GM19395 (cell line): ENCODE measurements around the gene PRRC2B.
"Not testable (repeated sequence)": the region's sequence is repeated elsewhere in the genome, so short reads cannot be mapped to it uniquely, and the experiment has no call there.

Experiments
- ATAC-seq: cut with Tn5 transposase; IDR thresholded peaks from one replicate; pipeline ENCODE4 v1.9.1; 2021; ENCODE audit warnings: mild to moderate bottlenecking, moderate library complexity; ENCODE audit not compliant: unreplicated experiment

PRRC2B gene

GRCh38 chr9:131386281-131386680 lies 7.6 kb upstream of the PRRC2B start:
- no peak for ATAC-seq

DNA sequence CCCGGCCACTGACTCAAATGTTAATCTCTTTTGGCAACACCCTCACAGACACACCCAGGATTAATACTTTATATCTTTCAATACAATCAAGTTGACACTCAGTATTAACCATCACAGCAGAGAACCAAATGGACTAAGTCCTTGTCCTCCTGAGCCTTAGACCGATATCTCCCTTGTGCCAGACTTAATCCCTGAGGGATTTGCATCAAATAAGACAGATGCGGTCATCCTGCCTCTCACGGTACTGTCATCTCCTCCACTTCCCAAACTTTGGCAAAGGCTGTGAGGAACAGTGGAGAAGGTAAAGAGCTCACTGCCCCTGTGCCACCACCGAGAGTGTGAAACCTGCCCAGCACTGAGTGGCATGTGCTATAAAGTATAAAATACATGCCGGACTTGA lies 6.5 kb upstream of the PRRC2B start:
- no peak for ATAC-seq

GRCh38 chr9:131391020-131391419 lies 2.9 kb upstream of the PRRC2B start:
- ATAC-seq, result no peak

- no peak for ATAC-seq
Observed at GRCh38 chr9:131391504-131391903, 2.4 kb upstream of the PRRC2B start.

DNA sequence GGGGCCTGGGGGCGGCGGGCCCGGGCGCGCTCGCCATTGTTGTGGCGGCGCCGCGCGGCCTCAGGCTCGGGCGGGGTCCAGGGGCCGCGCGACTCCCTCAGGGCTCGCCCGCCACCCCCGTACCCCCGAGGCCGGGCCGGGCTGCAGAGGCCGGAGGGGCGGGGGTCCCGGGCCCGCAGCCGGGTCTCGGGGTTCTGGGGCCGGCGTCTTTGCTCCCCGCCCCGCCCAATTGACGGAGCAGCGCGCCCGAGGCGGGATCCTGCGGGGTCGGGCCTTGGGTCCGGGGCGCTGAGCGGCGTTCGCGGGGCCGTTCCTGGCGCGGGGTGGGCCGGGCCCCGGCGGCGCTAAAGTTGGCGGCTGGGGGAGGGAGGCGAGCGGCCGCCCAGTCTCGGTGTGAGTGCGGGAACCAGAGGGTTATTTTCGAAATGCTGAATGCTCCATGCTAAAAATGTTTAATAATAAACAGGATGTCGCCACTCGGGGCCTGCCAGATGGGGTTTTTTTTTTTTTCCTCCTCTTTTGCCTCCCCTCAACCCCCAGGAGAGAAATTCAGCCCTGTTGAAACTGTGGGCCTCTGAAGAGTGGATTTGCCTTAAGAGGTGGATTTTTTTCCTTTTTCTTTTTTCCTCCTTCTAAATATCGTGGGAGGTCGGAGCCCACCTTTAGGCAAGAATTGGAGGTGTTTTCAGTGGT lies 724 bp downstream of the PRRC2B start:
- peak; percentile 14 for ATAC-seq

DNA sequence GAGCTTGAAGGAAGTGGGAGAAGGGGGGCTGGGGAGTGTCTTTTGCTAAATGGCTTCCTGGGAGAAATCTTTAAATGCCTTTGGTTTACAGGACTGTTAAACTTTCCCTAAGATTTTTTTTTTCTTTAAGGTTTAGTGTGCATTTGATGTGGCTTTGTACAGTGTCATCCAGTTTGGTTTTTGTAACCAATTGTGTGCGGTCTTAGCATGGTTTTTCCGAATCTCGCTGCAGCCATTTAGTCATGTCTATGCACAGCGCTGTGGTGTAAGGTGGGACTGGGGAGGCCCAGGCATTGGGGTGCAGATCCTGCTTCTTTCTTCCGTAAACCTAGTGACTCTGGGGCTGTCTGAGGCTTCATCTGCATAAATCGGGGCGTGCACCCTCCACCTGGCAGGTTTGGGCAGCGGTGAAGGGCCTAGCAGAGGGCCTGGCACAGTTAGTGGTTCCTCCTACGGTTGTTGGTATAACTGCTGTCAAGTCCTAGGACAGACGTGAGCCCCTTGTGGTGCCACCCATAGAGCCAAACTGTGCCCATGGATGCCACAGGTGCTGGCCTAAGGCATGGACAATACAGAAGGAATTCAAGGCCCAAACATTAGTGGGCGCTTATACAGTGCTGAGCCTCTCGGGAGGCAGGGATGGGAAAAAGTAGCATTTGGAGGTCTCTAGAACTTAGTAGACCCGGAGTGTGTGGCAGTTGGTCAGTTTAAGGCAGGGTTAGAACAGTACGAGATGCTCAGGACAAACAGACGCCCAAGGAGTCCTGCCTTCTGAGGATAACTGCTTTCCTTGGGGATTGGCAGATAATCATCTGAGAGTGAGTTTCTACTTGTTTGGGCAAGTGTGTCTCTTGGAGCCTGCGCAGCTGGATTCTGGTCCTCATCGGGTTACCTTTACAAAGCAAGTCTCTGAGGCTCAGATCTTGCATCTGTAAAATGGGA lies 1.5 kb downstream of the PRRC2B start:
- no peak for ATAC-seq

DNA sequence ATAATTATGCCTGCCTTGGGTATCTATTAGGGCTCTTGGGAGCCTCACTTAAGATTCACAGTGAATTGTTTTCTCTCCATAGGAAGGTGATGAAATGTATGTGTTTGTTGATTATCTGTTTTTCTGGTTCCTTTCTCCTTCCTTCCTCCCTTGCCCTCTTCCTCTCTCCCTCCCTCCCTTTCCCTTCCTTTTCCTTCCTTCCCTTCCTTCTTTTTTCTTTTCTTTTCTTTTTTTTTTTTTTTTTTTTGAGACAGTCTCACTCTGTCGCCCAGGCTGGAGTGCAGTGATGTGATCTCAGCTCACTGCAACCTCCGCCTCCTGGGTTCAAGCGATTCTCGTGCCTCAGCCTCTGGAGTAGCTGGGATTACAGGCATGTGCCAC lies 2.2 kb downstream of the PRRC2B start:
- not testable (repeated sequence) for ATAC-seq

DNA sequence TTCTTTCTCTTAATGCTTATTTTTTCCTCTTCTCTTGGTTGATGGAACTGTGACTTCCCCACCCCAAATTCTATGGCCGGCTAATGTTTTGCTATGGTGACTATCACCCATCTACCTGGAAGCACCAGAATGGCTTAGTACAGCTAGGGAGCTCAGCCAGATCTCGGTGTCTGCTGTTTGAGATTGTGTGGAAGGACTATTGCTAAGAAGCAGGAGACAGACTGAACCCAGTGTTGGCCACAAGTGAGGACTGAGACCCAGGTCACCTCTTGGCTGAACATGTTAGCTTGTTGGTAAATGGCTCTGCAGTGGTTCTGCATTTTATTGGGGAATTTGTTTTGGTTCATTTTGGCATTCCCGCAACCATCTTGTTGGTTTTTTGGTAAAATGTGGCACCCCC lies 2.7 kb downstream of the PRRC2B start:
- ATAC-seq, result no peak

GRCh38 chr9:131397100-131397790 lies 3.4 kb downstream of the PRRC2B start:
- no peak for ATAC-seq

DNA sequence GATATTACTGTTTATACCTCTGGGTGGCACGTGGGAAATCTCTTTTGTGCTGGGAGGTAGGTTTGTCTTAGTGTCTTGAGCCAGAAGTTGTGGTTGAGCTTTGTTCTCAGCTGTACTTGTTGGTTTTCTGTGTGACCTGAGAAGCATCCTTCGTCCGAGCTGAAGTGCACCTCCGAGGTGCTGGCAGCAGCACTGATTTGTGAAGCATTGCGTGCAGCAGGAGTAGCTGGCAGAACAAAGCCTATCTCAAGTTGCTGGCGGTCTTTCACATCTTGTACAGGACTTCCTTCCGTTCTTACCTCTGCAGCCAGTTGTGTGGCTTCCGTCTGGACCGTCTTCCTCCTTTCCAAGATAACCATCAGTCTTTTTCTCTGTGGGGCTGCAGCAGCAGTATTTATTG lies 4.3 kb downstream of the PRRC2B start:
- no peak for ATAC-seq

DNA sequence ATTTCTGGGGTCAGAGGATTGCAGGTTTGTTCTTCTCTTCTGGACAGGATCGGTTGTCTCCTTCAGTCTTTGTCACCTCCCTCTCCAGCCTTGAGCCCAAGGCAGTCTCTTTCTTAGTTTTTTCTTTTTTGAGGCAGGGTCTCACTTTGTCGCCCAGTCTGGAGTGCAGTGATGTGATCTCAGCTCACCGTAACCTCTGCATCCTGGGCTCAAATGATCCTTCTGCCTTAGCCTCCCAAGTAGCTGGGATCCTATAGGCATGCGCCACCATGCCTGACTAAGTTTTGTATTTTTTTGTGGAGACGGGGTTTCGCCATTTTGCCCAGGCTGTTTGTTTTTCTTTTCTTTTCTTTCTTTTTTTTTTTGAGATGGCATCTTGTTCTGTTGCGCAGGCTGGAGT lies 6.1 kb downstream of the PRRC2B start:
- no peak for ATAC-seq

DNA sequence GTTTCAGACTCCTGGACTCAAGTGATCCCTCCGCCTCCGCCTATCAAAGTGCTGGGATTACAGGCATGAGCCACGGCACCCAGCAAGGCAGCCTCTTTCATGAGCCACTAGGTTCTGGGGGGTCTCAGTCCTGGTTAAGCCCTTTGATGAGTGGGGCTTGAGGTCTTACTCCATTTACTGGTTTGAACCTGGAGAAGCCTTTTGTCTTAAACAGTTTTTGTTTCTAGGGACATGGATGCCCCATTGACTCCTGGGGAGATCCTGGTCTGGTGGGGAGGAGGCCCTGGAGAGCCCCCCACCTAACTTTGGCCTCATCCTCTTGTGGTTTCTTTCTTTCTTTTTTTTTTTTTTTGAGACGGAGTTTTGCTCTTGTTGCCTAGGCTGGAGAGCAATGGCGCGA lies 6.7 kb downstream of the PRRC2B start:
- no peak for ATAC-seq

DNA sequence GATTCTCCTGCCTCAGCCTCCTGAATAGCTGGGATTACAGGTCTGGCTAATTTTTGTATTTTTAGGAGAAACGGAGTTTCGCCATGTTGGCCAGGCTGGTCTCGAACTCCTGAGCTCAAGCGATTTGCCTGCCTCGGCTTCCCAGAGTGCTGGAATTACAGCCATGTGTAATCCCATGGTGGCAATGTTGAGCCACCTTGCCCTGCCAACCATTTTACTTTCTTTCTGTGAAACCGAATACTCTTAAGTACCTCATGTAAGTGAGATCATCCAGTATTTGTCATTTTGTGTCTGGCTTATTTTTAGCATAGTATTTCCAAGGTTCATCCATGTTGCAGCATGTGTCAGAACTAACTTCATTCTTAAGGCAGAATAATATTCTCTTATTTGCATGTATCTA lies 8.2 kb downstream of the PRRC2B start:
- no peak for ATAC-seq

DNA sequence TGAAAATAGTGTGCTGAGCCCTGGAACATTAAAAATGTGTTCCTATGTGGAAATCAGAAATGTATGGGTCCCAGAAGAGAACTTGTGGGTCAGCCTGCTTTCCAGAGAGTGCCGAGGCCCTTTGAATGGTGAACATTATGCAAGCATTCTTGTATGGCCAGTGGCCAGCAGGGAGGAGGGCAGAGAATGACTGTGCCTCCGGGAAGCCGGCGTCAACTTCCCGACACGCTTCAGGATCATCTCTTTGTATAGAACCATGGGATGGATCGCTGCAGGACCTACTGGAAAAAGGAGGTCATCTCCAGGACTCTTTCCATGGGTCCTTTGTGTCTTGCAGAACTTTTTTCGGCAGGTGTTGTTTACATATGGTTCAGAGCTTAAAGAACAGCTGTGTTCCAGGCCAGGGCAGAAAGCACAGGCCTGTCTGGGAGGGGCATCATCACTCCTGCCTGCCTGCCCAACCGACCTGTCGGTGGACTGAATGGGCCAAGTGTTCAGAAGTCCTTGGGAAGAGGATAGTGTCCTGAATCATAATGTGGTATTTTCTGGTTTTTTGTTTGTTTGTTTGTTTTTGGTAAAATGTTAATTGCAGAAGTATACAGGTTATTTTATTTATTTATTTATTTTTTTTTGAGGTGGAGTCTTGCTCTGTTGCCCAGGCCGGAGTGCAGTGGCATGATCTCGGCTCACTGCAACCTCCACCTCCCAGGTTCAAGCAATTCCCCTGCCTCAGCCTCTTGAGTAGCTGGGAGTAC lies 9.0 kb downstream of the PRRC2B start:
- ATAC-seq, result no peak

- no peak for ATAC-seq
Observed at GRCh38 chr9:131403493-131403773, 9.5 kb downstream of the PRRC2B start.

DNA sequence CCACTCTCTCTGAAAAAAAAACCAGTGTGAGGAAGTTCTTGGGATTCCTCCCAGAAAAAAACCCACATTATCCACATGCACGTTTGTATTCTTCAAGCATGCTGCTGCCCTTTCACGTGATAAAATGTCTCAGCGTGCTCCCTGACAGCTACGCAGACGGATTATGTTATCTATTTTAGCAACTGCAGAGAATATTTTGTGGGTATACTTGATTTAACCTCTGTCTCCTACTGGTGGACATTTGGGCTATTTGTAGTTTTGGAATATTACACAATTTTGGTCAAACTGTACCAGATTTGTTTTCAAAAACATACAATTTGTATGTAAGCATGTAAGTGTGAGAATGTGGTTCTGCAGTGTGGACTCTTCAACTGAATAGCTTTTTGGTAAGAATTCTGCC lies 10.7 kb downstream of the PRRC2B start:
- ATAC-seq, result no peak

DNA sequence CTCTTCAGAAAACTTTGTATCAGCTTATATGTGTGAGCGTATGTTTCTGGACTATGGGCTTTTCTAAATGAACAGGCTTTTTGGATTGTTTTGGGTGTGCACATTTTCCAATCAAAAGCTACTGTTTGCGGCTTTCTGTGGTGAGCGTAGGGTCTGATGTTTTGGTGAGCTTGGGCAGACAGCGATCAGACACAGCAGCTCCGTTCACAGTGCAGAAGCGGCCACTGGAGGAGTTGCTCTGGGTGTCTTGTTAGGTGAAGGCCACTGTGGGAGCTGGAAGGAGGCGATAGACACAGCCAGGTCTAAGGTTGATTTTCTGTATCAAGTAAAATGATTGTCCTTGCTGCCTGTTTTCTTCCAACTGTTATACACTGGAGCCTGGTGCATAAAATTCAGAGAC lies 11.1 kb downstream of the PRRC2B start:
- no peak for ATAC-seq

GRCh38 chr9:131405428-131405827 lies 11.5 kb downstream of the PRRC2B start:
- ATAC-seq, result no peak

- no peak for ATAC-seq
Observed at GRCh38 chr9:131405858-131406537, 12.1 kb downstream of the PRRC2B start.

- ATAC-seq, result no peak
Observed at GRCh38 chr9:131406563-131407436, 12.9 kb downstream of the PRRC2B start.
